Measurements from ENCODE around the gene COX10. TPM values are rescaled to one million over a fixed set of nuclear protein-coding genes. Genes with fewer than 3 reads are reported as not detected.
"Not testable (repeated sequence)": the region's sequence is repeated elsewhere in the genome, so short reads cannot be mapped to it uniquely, and the experiment has no call there.

COX10 gene
- total RNA-seq, 1 experiment from 2014 or later: 28.8 TPM

DNA sequence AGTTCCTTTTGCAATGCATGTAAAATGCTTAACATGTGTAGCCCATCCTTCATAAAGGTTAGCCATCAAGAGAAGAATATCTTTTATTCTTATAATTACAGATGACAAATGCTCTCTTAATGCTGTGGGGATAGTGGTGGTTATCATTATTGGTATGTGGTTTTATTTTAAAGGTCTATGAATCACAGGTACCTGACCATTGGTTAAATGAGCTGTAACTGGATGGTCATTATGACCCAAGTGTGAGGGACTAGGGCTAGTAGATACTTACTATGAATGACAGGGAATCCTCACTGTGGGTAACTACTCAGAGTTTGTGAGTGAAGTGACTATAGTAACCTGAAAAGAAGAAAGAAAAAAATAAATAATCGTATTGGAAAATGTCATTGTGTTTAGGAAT, 88.5 kb downstream of the COX10 start:
- H3K4me3 ChIP-seq (ENCODE audit: insufficient read depth, low read depth, low read length): no peak overlapping the region
- DNase-seq: no peak

DNA sequence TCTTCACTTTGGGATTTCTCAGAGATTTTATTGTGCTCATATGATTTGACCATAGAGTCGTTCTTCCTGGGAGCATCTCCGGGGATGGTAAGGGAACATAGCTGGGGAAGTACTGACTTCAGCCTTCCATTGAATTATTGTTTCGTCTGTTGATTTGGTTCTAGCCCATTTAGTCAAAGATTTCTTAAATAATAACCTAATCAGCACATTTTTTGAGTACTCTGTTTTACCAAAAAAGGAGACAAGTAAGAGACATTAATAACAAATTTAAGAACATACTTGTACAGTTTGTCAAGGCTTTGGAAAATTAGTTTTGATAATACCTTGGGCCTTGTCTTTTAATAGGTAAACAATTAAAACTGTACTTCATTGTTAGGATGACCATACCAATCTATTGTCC, 89.4 kb downstream of the COX10 start:
- no peak for DNase-seq
- H3K27me3 ChIP-seq (ENCODE audit: control insufficient read depth, insufficient read depth, low read length): no peaks in the 10 kb centered on the region
- no peak overlapping the region for H3K4me3 ChIP-seq (ENCODE audit: insufficient read depth, low read depth, low read length)
- no peaks in the 10 kb centered on the region; the same call in 1 of the 2 replicates for H3K36me3 ChIP-seq (replicated peaks; ENCODE audit: control insufficient read depth, insufficient read depth, low read length)

More for the DNA sequence above, 88.5 kb downstream of the COX10 start:
- H3K36me3 ChIP-seq (replicated peaks; ENCODE audit: control insufficient read depth, insufficient read depth, low read length): no peaks in the 10 kb centered on the region; the same call in 1 of the 2 replicates
- H3K27me3 ChIP-seq (ENCODE audit: control insufficient read depth, insufficient read depth, low read length): no peaks in the 10 kb centered on the region

DNA sequence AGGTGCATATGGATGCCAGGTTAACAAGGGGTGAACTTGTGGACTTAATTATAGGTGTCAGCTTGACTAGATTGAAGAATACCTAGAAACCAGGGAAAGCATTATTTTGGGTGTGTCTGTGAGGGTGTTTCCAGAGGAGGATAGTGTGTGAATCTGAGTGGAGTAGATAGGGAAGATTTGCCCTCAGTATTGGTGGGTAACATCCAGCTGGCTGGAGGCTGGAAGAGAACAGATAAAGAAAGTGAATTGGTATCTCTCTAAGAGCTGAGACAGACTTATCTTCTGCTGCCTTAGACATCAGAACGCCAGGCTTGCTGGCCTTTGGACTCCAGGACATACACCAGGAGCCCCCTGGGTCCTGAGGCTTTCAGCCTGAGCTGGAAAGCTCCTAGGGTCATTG, 92.1 kb downstream of the COX10 start:
- H3K27me3 ChIP-seq (ENCODE audit: control insufficient read depth, insufficient read depth, low read length): no peaks in the 10 kb centered on the region

DNA sequence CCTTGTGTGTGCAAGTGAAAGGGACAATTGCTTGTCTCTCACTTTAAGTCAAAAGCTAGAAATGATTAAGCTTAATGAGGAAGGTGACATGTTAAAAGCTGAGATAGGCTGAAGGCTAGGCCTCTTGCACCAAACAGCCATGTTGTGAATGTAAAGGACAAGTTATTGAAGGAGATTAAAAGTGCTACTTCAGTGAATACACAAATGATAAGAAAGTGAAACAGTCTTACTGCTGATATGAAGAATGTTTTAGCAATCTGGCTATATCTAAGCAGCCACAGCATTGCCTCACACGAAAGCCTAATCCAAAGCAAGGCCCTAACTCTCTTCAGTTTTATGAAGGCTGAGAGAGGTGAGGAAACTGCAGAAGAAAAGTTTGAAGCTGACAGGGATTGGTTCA, 96.3 kb downstream of the COX10 start:
- no peak for DNase-seq
- no peaks in the 10 kb centered on the region for H3K27me3 ChIP-seq (ENCODE audit: control insufficient read depth, insufficient read depth, low read length)
- H3K4me3 ChIP-seq (ENCODE audit: insufficient read depth, low read depth, low read length): no peak overlapping the region
- no peaks in the 10 kb centered on the region; the same call in 1 of the 2 replicates for H3K36me3 ChIP-seq (replicated peaks; ENCODE audit: control insufficient read depth, insufficient read depth, low read length)

More for the DNA sequence above, 92.1 kb downstream of the COX10 start:
- no peak for DNase-seq
- Histone ChIP-seq H3K4me3 (ENCODE audit: insufficient read depth, low read depth, low read length) (no peak overlapping the region), H3K36me3 (replicated peaks; ENCODE audit: control insufficient read depth, insufficient read depth, low read length) (no peaks in the 10 kb centered on the region; the same call in 1 of the 2 replicates)

DNA sequence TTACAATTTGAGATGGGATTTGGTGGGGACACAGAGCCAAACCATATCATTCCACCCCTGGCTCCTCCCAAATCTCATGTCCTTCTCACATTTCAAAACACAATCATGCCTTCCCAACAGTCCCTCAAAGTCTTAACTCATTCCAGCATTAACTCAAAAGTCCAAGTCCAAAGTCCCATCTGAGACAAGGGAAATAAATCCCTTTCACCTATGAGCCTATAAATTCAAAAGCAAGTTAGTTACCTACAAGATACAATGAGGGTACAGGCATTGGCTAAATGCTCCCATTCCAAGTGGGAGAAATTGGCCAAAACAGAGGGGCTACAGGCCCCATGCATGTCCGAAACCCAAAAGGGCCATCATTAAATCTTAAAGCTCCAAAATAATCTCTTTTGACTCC, 98.5 kb downstream of the COX10 start:
- not testable (repeated sequence) for DNase-seq; H3K4me3 ChIP-seq (ENCODE audit: insufficient read depth, low read depth, low read length); H3K27me3 ChIP-seq (ENCODE audit: control insufficient read depth, insufficient read depth, low read length); H3K36me3 ChIP-seq (replicated peaks; ENCODE audit: control insufficient read depth, insufficient read depth, low read length)

DNA sequence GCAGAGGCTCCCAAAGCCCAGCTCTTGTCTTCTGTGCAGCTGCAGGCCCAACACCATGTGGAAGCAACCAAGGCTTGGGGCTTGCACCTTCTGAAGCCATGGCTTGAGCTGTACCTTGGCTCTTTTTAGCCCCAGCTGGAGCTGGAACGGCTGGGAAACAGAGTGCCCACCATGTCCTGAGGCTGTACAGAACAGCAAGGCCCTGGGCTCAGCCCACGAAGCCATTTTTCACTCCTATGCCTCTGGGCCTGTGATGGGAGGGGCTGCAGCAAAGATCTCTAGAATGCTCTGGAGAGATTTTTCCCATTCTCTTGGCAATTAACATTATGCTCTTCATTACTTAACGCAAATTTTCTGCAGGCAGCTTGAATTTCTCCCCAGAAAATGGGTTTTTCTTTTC, 99.3 kb downstream of the COX10 start:
- DNase-seq: no peak
- no peaks in the 10 kb centered on the region for H3K36me3 ChIP-seq (replicated peaks; ENCODE audit: control insufficient read depth, insufficient read depth, low read length)
- no peak overlapping the region for H3K4me3 ChIP-seq (ENCODE audit: insufficient read depth, low read depth, low read length)
- H3K27me3 ChIP-seq (ENCODE audit: control insufficient read depth, insufficient read depth, low read length): no peaks in the 10 kb centered on the region

DNA sequence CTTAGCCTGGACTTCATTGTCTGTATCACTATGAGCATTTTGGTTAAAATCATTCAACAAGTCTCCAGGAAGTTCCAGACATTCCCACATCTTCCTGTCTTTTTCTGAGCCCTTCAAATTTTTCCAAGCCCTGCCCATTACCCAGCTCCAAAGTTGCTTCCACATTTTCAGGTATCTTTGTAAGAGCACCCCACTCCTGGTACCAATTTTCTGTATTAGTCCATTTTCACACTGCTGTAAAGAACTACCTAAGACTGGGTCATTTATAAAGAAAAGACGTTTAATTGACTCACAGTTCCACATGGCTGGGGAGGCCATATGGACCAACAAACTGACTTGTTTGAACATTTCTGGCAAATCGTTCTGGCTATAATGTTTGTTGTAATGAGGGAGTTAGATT, 100.0 kb downstream of the COX10 start:
- H3K4me3 ChIP-seq (ENCODE audit: insufficient read depth, low read depth, low read length): no peak overlapping the region
- DNase-seq: no peak
- no peaks in the 10 kb centered on the region for H3K36me3 ChIP-seq (replicated peaks; ENCODE audit: control insufficient read depth, insufficient read depth, low read length)
- no peaks in the 10 kb centered on the region for H3K27me3 ChIP-seq (ENCODE audit: control insufficient read depth, insufficient read depth, low read length)

DNA sequence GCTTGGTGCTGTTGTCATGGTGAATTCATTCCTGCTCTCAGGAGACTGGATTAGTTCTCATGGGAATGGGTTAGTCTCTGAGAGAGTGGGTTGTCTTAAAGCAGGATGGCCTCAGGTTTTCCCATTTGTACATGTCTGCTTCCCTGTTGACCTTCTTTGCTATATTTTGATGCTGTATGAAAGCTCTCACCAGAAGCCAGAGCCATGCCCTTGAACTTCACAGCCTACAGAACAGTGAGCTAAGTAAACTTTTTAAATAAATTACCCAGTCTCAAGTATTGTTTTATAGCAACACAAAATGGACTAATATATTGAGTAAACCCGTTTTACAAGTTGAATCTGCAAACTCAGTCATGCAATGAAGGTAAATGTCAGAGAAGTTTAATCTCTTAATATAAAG, 100.6 kb downstream of the COX10 start:
- Histone ChIP-seq H3K27me3 (ENCODE audit: control insufficient read depth, insufficient read depth, low read length) (no peaks in the 10 kb centered on the region), H3K4me3 (ENCODE audit: insufficient read depth, low read depth, low read length) (no peak overlapping the region), H3K36me3 (replicated peaks; ENCODE audit: control insufficient read depth, insufficient read depth, low read length) (no peaks in the 10 kb centered on the region)
- no peak for DNase-seq

DNA sequence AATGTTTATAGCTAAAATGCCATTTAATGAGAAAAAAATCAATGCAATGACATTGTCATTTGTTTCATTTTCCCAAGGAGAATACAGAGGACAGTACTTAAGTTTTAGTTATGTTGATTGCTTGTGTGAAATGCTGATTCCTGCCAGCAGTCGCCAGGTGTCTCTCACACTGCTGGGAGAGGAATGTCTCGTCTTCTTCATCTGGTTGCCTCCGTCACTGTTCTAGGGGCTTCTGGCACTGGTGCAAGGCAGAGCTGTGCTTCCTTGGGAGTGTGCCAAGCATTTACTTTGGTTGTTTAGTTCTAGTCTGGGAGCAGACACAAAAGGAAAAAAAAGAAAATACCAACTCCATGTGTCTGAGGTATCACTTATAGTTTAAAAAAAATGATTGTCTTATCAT, 107.7 kb downstream of the COX10 start:
- H3K27me3 ChIP-seq (ENCODE audit: control insufficient read depth, insufficient read depth, low read length); DNase-seq; H3K4me3 ChIP-seq (ENCODE audit: insufficient read depth, low read depth, low read length): not testable (repeated sequence)

DNA sequence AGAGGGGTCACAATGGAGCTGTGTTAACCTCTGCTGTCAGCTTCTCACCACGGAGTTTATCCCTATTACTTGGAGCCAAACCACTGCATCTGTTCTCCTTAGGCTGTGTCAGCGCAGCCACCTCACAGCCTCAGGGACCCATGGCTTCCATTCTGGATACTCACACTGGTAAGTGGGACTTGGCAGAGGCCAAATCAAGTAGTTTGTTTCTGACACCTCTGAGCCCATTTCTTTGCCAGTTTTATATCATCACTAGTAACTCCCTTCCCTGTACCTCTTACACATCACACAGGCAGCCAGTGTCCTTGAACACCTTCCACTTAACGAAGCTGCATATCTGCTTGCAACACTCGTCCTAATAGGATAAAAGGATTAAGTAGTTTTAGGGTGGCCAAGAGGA, 108.5 kb downstream of the COX10 start:
- DNase-seq; H3K4me3 ChIP-seq (ENCODE audit: insufficient read depth, low read depth, low read length); H3K36me3 ChIP-seq (replicated peaks; ENCODE audit: control insufficient read depth, insufficient read depth, low read length); H3K27me3 ChIP-seq (ENCODE audit: control insufficient read depth, insufficient read depth, low read length): not testable (repeated sequence)

More for the DNA sequence above, 107.7 kb downstream of the COX10 start:
- H3K36me3 ChIP-seq (replicated peaks; ENCODE audit: control insufficient read depth, insufficient read depth, low read length): not testable (repeated sequence)

DNA sequence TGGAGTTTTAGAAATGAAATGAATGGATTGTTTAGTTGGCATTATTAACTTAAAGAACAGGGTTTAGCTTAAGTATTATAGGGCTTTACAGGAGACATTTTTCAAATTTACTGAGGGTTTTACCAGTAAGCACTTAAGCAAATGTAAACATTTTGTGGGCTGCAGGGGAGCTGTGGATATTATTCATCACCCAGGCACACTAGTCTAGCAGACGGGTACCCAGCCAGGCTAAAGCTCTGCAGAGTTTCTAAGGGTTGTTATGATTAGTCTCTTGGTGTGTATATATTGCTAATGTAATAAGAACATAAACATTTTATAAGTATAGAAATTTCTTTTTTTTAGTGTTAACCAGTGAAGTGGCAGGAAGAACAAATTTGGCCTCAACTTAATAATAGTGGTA, 110.6 kb downstream of the COX10 start:
- H3K27me3 ChIP-seq (ENCODE audit: control insufficient read depth, insufficient read depth, low read length); H3K4me3 ChIP-seq (ENCODE audit: insufficient read depth, low read depth, low read length); DNase-seq; H3K36me3 ChIP-seq (replicated peaks; ENCODE audit: control insufficient read depth, insufficient read depth, low read length): not testable (repeated sequence)

DNA sequence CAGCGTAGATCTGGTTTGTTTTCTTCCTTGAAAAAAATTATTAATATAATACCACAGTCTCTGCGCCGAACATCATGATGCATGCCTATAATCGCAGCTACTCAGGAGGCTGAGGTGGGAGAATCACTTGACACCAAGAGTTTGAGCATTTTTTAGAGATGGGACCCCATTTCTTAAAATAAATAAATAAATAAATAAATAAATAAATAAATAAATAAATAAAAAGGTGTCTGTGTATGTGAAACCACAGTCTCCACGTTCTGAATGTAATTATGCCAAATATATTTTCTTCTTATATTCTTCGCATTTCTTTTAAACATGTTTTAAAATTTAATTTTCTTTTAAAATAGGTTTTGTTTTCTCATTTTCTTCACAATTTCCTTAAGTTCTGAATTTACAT, 112.8 kb downstream of the COX10 start:
- not testable (repeated sequence) for H3K27me3 ChIP-seq (ENCODE audit: control insufficient read depth, insufficient read depth, low read length); H3K36me3 ChIP-seq (replicated peaks; ENCODE audit: control insufficient read depth, insufficient read depth, low read length); H3K4me3 ChIP-seq (ENCODE audit: insufficient read depth, low read depth, low read length); DNase-seq

DNA sequence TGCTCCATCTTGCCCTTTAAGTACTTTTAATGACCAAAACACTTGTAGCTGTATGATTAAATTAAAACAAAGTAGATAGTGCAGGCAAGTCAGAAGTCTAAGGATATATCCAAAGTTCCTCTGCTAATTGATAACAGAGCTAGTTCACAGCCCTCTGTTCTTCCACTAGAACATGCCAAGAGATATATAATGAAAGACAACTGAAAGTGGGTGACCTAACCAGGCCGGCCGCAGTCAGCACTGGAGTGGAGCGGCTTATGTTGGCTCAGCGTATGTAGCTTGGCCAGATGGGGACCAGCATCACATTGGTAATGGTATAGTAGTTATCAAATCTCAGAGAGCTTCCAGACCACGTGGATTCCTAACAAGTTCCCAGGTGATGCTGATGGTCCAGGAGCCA, 115.2 kb downstream of the COX10 start:
- not testable (repeated sequence) for H3K27me3 ChIP-seq (ENCODE audit: control insufficient read depth, insufficient read depth, low read length); DNase-seq; H3K4me3 ChIP-seq (ENCODE audit: insufficient read depth, low read depth, low read length); H3K36me3 ChIP-seq (replicated peaks; ENCODE audit: control insufficient read depth, insufficient read depth, low read length)

DNA sequence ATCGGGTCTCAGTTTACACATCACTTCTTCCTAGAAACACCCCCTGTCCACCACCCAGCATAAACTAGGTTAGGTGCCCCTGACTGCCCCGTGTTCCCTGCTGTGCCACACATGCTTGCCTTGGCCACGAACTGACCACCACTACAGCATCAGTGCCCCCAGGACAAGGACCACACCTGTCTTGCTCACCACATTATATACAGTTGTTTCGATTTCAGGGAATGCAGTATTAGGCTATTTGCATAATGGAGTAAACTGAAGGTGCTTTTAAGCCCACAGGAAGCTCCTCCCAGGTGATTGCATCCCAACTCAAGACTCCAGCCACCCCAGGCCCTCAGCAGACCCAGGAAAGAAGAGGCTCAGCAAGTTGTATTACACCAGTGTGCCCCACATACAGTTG, 117.1 kb downstream of the COX10 start:
- H3K27me3 ChIP-seq (ENCODE audit: control insufficient read depth, insufficient read depth, low read length); H3K36me3 ChIP-seq (replicated peaks; ENCODE audit: control insufficient read depth, insufficient read depth, low read length); DNase-seq; H3K4me3 ChIP-seq (ENCODE audit: insufficient read depth, low read depth, low read length): not testable (repeated sequence)

DNA sequence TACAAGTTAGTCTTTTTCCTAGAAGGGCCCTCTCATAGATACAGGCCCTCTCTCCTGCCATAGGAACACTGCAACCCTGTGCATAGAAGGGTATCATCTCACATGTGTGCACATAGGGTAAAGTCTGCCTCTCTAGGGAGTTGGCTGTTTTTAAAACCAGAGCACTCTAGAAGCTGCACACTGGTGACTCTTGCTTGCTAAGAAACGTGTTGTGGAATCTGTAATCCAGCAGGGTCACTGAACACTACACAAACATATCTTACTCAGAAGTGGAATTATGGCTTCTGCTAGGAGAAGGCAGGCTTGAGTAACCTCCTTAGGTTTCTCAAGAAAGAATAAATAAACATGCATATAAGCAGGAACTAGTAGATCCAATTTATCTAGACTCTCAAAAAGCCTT, 121.5 kb downstream of the COX10 start:
- not testable (repeated sequence) for H3K4me3 ChIP-seq (ENCODE audit: insufficient read depth, low read depth, low read length); H3K27me3 ChIP-seq (ENCODE audit: control insufficient read depth, insufficient read depth, low read length)

DNA sequence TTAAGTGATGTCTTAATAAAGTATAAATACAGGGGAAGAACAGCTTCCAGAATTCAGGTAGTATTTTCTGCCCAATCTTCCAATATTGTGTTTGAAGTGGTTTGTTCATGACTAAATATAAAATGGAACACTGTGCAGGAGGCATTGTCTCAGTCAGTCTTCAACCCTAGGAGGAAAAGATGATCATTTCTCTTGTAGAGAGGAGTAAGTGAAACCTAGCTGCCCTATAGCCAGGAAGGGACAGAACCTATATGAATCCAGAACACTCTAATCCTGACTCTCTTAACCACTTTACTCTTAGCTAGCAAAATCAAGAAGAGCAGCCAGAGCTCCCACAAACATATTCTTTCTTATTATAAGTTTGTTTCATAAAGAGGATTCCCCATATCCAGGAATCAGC, 122.2 kb downstream of the COX10 start:
- not testable (repeated sequence) for H3K4me3 ChIP-seq (ENCODE audit: insufficient read depth, low read depth, low read length); H3K36me3 ChIP-seq (replicated peaks; ENCODE audit: control insufficient read depth, insufficient read depth, low read length); H3K27me3 ChIP-seq (ENCODE audit: control insufficient read depth, insufficient read depth, low read length); DNase-seq

More for the DNA sequence above, 121.5 kb downstream of the COX10 start:
- not testable (repeated sequence) for H3K36me3 ChIP-seq (replicated peaks; ENCODE audit: control insufficient read depth, insufficient read depth, low read length); DNase-seq
